Measurements from ENCODE around the gene NTSR1. TPM values are rescaled to one million over a fixed set of nuclear protein-coding genes. Genes with fewer than 3 reads are reported as not detected.

NTSR1 gene
- total and polyA plus RNA-seq, 8 donors = 0.06 to 15.9 (median 0.28) TPM; not detected in 5

- peak overlapping the region in 1 of 4 donors; percentile 9 for H3K4me3 ChIP-seq
- H3K4me1 ChIP-seq = peaks cover 4 to 24% (median 9%) of the 10 kb centered on the region in 4 donors
- no peak for DNase-seq
- no peaks in the 10 kb centered on the region for H3K36me3 ChIP-seq
- peak overlapping the region in 4 of 5 donors; percentile 43 to 81 (median 60) for H3K27ac ChIP-seq
- WGBS, 5 donors = 40 to 61% (median 54%) methylated on average over 2 to 9 of the region's 9 CpGs
- no peak for TF ChIP-seq CTCF (IDR thresholded peaks at IDR 0.05)
- no peak for TF ChIP-seq EP300 (IDR thresholded peaks at IDR 0.05)
- TF ChIP-seq POLR2A (IDR thresholded peaks at IDR 0.05) = no peak
- TF ChIP-seq POLR2AphosphoS5 (IDR thresholded peaks at IDR 0.05) = no peak
- H3K27me3 ChIP-seq = peaks cover 0 to 73% (median 10%) of the 10 kb centered on the region in 3 donors
- intact Hi-C loops (cut with DNase I; ENCODE audit: low total_unique reads) = no loop called here
- no peaks in the 10 kb centered on the region for H3K9me3 ChIP-seq
These were observed 32.6 kb downstream of the NTSR1 start for GRCh38 chr20:62741191-62741691.

- Histone ChIP-seq H3K36me3 (no peaks in the 10 kb centered on the region), H3K27me3 (peaks cover 0 to 66% (median 10%) of the 10 kb centered on the region in 3 donors), H3K4me1 (peaks cover 4 to 24% (median 9%) of the 10 kb centered on the region in 4 donors), H3K4me3 (no peak overlapping the region), H3K27ac (no peak overlapping the region), H3K9me3 (no peaks in the 10 kb centered on the region)
- DNase-seq = no peak
- 83 to 89% (median 88%) methylated on average over 17 to 18 of the region's 18 CpGs for WGBS, 5 donors
- intact Hi-C loops (cut with DNase I; ENCODE audit: low total_unique reads) = no loop called here
- TF ChIP-seq POLR2AphosphoS5 (IDR thresholded peaks at IDR 0.05) = no peak
- TF ChIP-seq EP300 (IDR thresholded peaks at IDR 0.05) = no peak
- no peak for TF ChIP-seq CTCF (IDR thresholded peaks at IDR 0.05)
- TF ChIP-seq POLR2A (IDR thresholded peaks at IDR 0.05) = no peak
These were observed 33.3 kb downstream of the NTSR1 start for GRCh38 chr20:62741701-62742491.

GRCh38 chr20:62742550-62742949 lies 33.9 kb downstream of the NTSR1 start:
- 75 to 89% (median 79%) methylated on average over 6 of the region's 6 CpGs for WGBS, 5 donors
- no peak overlapping the region for H3K4me3 ChIP-seq
- H3K36me3 ChIP-seq = no peaks in the 10 kb centered on the region
- H3K9me3 ChIP-seq = no peaks in the 10 kb centered on the region
- intact Hi-C loops (cut with DNase I; ENCODE audit: low total_unique reads) = no loop called here
- no peak overlapping the region for H3K27ac ChIP-seq
- H3K4me1 ChIP-seq = peaks cover 4 to 24% (median 9%) of the 10 kb centered on the region in 4 donors
- no peak for DNase-seq
- H3K27me3 ChIP-seq = peaks cover 0 to 60% (median 10%) of the 10 kb centered on the region in 3 donors
- no peak for TF ChIP-seq CTCF (IDR thresholded peaks at IDR 0.05)
- no peak for TF ChIP-seq EP300 (IDR thresholded peaks at IDR 0.05)
- no peak for TF ChIP-seq POLR2AphosphoS5 (IDR thresholded peaks at IDR 0.05)
- no peak for TF ChIP-seq POLR2A (IDR thresholded peaks at IDR 0.05)

- 80 to 89% (median 84%) methylated on average over 14 to 21 of the region's 21 CpGs for WGBS, 5 donors
- DNase-seq = no peak
These were observed 34.5 kb downstream of the NTSR1 start for GRCh38 chr20:62742979-62743776.

More at GRCh38 chr20:62742979-62743776, 34.5 kb downstream of the NTSR1 start:
- no peaks in the 10 kb centered on the region for H3K36me3 ChIP-seq
- H3K4me3 ChIP-seq = no peak overlapping the region
- no peaks in the 10 kb centered on the region for H3K9me3 ChIP-seq
- peaks cover 0 to 53% (median 10%) of the 10 kb centered on the region in 3 donors for H3K27me3 ChIP-seq
- TF ChIP-seq POLR2A (IDR thresholded peaks at IDR 0.05) (no peak), POLR2AphosphoS5 (IDR thresholded peaks at IDR 0.05) (no peak), CTCF (IDR thresholded peaks at IDR 0.05) (no peak), EP300 (IDR thresholded peaks at IDR 0.05) (no peak)
- H3K27ac ChIP-seq = no peak overlapping the region
- peaks cover 4 to 24% (median 9%) of the 10 kb centered on the region in 4 donors for H3K4me1 ChIP-seq
- intact Hi-C loops (cut with DNase I; ENCODE audit: low total_unique reads) = no loop called here
